Hepatocyte (in vitro differentiated cells): ENCODE results near the gene KIAA1671.

Experiments
- EZH2 ChIP-seq: fragments of 200-600 bp; sonication (generic); IDR thresholded peaks from 2 replicates; pipeline ENCODE4 v1.6.1; 2016; ENCODE audit warnings: antibody characterized with exemption, mild to moderate bottlenecking, borderline replicate concordance
- TF ChIP-seq, protein P1 (sequence below): fragments of 200-600 bp; sonication (generic); IDR thresholded peaks from 2 replicates; pipeline ENCODE4 v1.5.1; 2016; ENCODE audit warnings: antibody characterized with exemption, mild to moderate bottlenecking; ENCODE audit not compliant: poor library complexity

DNA sequence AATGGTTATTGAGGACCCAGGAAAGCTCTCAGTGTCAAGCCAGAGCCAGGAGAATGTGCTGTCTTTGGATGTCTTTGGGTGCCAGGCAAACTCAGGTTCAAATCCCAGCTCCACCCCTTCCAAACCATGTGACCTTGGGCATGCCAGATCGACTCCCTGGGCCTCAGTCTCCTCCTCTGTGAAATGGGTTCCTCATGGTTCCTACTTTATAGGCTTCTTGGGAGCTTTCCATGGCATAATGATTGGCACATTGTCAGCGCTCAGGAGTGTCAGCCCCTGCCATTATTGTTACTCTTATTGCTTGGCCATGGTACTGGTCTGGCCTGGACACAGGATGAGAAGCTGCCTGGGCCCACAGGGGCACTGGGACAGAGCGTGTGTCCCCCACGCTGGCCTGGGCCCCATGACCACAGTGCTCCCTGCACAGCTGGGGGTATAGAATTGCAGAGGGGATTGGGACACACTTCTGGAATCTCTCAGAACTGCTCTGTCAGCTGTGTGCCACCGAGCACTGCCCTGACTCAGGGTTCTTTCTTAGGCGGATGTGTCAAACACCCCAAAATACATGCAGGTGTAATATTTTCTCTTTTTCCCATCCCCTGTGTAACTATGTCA, 209.5 kb downstream of the KIAA1671 start:
- TF ChIP-seq, protein P1, sequence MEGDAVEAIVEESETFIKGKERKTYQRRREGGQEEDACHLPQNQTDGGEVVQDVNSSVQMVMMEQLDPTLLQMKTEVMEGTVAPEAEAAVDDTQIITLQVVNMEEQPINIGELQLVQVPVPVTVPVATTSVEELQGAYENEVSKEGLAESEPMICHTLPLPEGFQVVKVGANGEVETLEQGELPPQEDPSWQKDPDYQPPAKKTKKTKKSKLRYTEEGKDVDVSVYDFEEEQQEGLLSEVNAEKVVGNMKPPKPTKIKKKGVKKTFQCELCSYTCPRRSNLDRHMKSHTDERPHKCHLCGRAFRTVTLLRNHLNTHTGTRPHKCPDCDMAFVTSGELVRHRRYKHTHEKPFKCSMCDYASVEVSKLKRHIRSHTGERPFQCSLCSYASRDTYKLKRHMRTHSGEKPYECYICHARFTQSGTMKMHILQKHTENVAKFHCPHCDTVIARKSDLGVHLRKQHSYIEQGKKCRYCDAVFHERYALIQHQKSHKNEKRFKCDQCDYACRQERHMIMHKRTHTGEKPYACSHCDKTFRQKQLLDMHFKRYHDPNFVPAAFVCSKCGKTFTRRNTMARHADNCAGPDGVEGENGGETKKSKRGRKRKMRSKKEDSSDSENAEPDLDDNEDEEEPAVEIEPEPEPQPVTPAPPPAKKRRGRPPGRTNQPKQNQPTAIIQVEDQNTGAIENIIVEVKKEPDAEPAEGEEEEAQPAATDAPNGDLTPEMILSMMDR: no peak
- TF ChIP-seq EZH2: no peak
